ENCODE data around the gene SIGLEC5.

DNA sequence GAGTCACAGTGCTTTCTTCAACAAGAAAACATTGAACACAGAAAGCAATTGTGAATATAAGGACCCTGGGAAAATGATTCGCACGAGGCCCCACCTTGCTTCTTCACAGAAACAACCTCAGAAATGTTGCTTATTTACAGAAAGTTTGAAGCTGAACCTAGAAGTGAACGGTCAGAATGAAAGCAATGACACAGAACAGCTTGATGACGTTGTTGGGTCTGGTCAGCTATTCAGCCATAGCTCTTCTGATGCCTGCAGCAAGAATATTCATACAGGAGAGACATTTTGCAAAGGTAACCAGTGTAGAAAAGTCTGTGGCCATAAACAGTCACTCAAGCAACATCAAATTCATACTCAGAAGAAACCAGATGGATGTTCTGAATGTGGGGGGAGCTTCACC lies 43.4 kb downstream of the SIGLEC5 start:
- TF ChIP-seq, protein P1, sequence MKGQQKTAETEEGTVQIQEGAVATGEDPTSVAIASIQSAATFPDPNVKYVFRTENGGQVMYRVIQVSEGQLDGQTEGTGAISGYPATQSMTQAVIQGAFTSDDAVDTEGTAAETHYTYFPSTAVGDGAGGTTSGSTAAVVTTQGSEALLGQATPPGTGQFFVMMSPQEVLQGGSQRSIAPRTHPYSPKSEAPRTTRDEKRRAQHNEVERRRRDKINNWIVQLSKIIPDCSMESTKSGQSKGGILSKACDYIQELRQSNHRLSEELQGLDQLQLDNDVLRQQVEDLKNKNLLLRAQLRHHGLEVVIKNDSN (IDR thresholded peaks at IDR 0.05), result no peak
- TF ChIP-seq TAF1 (IDR thresholded peaks at IDR 0.05; ENCODE audit: low read depth) (no peak), CEBPB (IDR thresholded peaks at IDR 0.05) (no peak), FOXM1 (IDR thresholded peaks at IDR 0.05; ENCODE audit: borderline replicate concordance, low read depth) (no peak), YY1 (IDR thresholded peaks at IDR 0.05; ENCODE audit: low read depth) (no peak), EGR1 (IDR thresholded peaks at IDR 0.05) (no peak)
- TF ChIP-seq, protein P2, sequence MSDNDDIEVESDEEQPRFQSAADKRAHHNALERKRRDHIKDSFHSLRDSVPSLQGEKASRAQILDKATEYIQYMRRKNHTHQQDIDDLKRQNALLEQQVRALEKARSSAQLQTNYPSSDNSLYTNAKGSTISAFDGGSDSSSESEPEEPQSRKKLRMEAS (IDR thresholded peaks at IDR 0.05), result no peak

Measured in Ishikawa (cell line).